Brain microvascular endothelial cell (primary cell): ENCODE results near the gene AFMID.

Experiments
- DNase-seq: peaks from one replicate; pipeline ENCODE4 v3.0.0-alpha.2; 2020
- H3K27ac ChIP-seq: fragments of 250-450 bp; sonication (Bioruptor Pico); 2 replicates; pipeline ENCODE4 v1.5.1; 2020; ENCODE audit warnings: mild to moderate bottlenecking, moderate library complexity
- H3K27me3 ChIP-seq: fragments of 250-450 bp; sonication (Bioruptor Pico); replicated peaks from 2 replicates; pipeline ENCODE4 v1.5.1; 2020; ENCODE audit warnings: mild to moderate bottlenecking
- H3K36me3 ChIP-seq: fragments of 250-450 bp; sonication (Bioruptor Pico); replicated peaks from 2 replicates; pipeline ENCODE4 v1.5.1; 2020; ENCODE audit warnings: mild to moderate bottlenecking
- H3K4me3 ChIP-seq: 2 replicates; pipeline ENCODE4 v1.5.1; 2011; ENCODE audit warnings: low read depth, mild to moderate bottlenecking, control low read depth, low read length, moderate library complexity
- in situ Hi-C: cut with HindIII; loops from 2 replicates; pipeline ENCODE4 v1.10.0; 2017; ENCODE audit warnings: low sequenced_read_pairs, low pct_ligation_motif_present
- TF ChIP-seq, protein P1 (sequence below): IDR thresholded peaks from 2 replicates; pipeline ENCODE4 v1.5.1; 2011; ENCODE audit warnings: low read depth, mild to moderate bottlenecking, moderate library complexity, low read length, control low read depth, inconsistent platforms; ENCODE audit errors: missing control alignments

Gene AFMID

DNA sequence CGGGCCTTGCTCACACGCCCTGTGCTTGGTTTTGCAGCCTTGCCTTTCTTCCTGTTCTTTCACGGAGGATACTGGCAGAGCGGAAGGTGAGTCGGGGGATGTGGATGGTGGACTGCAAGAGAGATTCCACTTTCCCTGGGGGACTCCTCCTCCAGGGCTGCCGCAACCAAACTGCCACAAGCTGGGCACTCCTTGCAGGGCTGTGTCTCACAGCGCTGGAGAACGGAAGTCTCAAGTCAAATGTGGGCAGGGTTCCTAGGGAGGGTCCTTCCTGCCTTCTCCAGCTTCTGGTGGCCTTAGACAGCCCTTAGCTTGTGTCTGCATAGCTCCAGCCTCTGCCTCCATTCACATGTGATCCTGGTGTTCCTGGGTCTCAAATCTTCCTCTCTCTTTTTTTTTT lies 15.5 kb downstream of the AFMID start:
- TF ChIP-seq, protein P1, sequence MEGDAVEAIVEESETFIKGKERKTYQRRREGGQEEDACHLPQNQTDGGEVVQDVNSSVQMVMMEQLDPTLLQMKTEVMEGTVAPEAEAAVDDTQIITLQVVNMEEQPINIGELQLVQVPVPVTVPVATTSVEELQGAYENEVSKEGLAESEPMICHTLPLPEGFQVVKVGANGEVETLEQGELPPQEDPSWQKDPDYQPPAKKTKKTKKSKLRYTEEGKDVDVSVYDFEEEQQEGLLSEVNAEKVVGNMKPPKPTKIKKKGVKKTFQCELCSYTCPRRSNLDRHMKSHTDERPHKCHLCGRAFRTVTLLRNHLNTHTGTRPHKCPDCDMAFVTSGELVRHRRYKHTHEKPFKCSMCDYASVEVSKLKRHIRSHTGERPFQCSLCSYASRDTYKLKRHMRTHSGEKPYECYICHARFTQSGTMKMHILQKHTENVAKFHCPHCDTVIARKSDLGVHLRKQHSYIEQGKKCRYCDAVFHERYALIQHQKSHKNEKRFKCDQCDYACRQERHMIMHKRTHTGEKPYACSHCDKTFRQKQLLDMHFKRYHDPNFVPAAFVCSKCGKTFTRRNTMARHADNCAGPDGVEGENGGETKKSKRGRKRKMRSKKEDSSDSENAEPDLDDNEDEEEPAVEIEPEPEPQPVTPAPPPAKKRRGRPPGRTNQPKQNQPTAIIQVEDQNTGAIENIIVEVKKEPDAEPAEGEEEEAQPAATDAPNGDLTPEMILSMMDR, result no peak
- in situ Hi-C loops, result no loop called here
- no peak overlapping the region for H3K27ac ChIP-seq
- H3K27me3 ChIP-seq, result no peaks in the 10 kb centered on the region
- no peak for DNase-seq
- no peak overlapping the region for H3K4me3 ChIP-seq
- peaks cover 8% of the 10 kb centered on the region for H3K36me3 ChIP-seq

- Histone ChIP-seq H3K36me3 (peaks cover 5% of the 10 kb centered on the region), H3K4me3 (no peak overlapping the region), H3K27me3 (no peaks in the 10 kb centered on the region), H3K27ac (no peak overlapping the region)
- in situ Hi-C loops, result no loop called here
- no peak for DNase-seq
- TF ChIP-seq, protein P1, result no peak
Measured at GRCh38 chr17:78204387-78205123, 17.4 kb downstream of the AFMID start.

- Histone ChIP-seq H3K27me3 (no peaks in the 10 kb centered on the region), H3K27ac (no peak overlapping the region), H3K36me3 (peaks cover 5% of the 10 kb centered on the region), H3K4me3 (no peak overlapping the region)
- in situ Hi-C loops, result no loop called here
- DNase-seq, result no peak
- TF ChIP-seq, protein P1, result no peak
Measured at GRCh38 chr17:78205124-78205775, 18.1 kb downstream of the AFMID start.

DNA sequence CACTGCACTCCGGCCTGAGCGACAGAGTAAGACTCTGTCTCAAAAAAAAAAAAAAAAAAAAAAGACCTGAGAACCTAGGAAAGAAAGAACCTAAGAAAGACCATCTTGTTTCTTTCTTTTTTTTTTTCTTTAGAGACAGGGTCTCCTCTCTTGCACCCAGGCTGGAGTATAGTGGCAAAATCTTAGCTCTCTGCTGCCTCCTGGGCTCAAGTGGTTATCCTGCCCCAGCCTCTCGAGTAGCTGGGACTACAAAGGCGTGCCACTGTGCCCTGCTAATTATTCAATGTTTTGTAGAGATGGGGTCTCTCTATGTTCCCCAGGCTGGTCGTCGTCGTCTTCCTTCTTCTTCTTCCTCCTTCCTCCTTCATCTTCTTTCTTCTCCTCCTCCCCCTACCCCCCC lies 19.1 kb downstream of the AFMID start:
- no peak for DNase-seq
- Histone ChIP-seq H3K36me3 (peaks cover 5% of the 10 kb centered on the region), H3K4me3 (no peak overlapping the region), H3K27ac (no peak overlapping the region), H3K27me3 (no peaks in the 10 kb centered on the region)
- in situ Hi-C loops, result no loop called here
- TF ChIP-seq, protein P1, result peak; percentile 24

DNA sequence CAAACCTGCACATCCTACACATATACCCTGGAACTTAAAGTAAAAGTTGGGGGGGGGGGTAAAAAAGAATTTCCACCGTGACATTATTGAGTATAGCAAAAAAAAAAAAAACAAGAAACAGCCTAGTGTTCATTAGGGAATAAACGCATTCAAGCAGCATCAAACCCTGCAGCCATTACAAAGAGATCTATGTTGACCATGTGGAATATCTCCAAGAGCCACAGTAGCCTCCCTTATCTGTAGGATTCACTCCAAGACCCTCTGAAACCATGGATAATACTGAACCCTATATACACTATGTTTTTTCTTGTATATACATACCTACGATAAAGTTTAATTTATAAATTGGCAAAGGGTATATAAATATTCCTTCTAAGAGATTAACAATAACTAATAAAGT lies 21.3 kb downstream of the AFMID start:
- H3K36me3 ChIP-seq, result peaks cover 5% of the 10 kb centered on the region
- no peak overlapping the region for H3K4me3 ChIP-seq
- DNase-seq, result no peak
- TF ChIP-seq, protein P1, result no peak
- no peak overlapping the region for H3K27ac ChIP-seq
- in situ Hi-C loops, result no loop called here
- no peaks in the 10 kb centered on the region for H3K27me3 ChIP-seq
